ENCODE results near the gene CTU1. TPM values are rescaled to one million over a fixed set of nuclear protein-coding genes. Genes with fewer than 3 reads are reported as not detected.
"Not testable (repeated sequence)": the region's sequence is repeated elsewhere in the genome, so short reads cannot be mapped to it uniquely, and the experiment has no call there.

CTU1 gene
- total RNA-seq, 1 donor = 3.2 TPM

DNA sequence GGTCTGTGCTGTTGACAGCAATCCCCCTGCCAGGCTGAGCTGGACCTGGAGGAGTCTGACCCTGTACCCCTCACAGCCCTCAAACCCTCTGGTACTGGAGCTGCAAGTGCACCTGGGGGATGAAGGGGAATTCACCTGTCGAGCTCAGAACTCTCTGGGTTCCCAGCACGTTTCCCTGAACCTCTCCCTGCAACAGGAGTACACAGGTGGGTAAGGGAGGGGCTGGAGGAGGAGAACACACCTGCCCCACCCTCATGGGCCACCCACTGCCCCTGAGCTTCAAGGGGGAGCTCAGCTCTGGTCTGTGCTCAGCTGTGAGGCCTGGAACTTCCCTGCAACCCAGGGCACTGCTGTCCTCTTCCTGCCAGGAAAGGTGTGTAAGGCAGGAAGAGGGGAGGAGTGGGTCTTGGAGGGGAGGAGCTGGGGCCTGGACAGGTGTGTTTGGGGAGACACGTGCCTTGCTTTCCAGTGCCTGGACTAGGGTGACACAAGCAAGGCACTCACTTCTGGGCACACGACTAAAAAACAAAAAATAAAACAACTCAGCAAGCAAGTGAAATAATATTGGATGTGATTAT lies 37.8 kb upstream of the CTU1 start:
- H3K4me3 ChIP-seq (ENCODE audit: low read depth, low read length) = no peak overlapping the region
- no peak for DNase-seq (ENCODE audit: low read depth)
- TF ChIP-seq, protein P1, sequence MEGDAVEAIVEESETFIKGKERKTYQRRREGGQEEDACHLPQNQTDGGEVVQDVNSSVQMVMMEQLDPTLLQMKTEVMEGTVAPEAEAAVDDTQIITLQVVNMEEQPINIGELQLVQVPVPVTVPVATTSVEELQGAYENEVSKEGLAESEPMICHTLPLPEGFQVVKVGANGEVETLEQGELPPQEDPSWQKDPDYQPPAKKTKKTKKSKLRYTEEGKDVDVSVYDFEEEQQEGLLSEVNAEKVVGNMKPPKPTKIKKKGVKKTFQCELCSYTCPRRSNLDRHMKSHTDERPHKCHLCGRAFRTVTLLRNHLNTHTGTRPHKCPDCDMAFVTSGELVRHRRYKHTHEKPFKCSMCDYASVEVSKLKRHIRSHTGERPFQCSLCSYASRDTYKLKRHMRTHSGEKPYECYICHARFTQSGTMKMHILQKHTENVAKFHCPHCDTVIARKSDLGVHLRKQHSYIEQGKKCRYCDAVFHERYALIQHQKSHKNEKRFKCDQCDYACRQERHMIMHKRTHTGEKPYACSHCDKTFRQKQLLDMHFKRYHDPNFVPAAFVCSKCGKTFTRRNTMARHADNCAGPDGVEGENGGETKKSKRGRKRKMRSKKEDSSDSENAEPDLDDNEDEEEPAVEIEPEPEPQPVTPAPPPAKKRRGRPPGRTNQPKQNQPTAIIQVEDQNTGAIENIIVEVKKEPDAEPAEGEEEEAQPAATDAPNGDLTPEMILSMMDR (IDR thresholded peaks at IDR 0.05; ENCODE audit: insufficient read depth, low read length) = no peak

DNA sequence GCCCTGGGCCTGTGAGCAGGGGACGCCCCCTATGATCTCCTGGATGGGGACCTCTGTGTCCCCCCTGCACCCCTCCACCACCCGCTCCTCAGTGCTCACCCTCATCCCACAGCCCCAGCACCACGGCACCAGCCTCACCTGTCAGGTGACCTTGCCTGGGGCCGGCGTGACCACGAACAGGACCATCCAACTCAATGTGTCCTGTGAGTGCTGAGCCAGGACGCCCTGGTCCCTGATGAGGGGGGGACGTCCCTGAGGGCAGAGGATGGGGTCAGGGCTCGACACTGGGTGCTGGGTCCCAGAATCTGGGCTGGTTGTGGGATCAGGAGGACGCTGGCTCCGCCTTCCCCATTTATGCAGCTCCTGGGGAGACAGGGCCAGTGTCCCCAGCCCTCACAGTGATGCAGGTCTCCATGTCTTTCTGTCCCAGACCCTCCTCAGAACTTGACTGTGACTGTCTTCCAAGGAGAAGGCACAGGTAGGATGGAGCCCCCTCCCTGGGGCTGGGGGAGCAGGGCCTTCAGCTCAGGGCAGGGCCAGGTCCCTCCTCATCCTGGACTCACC lies 36.4 kb upstream of the CTU1 start:
- DNase-seq (ENCODE audit: low read depth) = no peak
- TF ChIP-seq, protein P1 (IDR thresholded peaks at IDR 0.05; ENCODE audit: insufficient read depth, low read length) = no peak
- H3K4me3 ChIP-seq (ENCODE audit: low read depth, low read length) = no peak overlapping the region

DNA sequence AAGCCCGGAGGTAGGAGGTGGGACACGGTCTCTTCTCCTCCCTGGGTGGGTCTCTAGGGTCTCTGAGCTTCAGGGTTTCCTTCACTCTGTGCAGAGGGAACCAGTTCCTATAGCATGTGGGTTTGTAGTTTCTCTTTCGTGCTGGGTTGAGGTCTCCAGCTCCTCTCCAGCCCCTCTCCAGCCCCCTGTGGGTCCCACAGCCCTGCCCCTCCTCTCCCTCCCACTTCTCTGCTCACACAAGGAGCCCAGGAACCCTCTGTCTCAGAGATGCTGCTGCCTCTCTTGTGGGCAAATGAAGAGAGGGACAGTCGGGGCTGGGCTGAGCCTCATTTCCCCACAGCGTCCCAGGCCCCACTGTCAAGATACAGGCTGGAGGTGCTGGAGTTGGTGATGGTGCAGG lies 35.3 kb upstream of the CTU1 start:
- no peak overlapping the region for H3K4me3 ChIP-seq (ENCODE audit: low read depth, low read length)
- DNase-seq (ENCODE audit: low read depth) = no peak
- TF ChIP-seq, protein P1 (IDR thresholded peaks at IDR 0.05; ENCODE audit: insufficient read depth, low read length) = no peak

DNA sequence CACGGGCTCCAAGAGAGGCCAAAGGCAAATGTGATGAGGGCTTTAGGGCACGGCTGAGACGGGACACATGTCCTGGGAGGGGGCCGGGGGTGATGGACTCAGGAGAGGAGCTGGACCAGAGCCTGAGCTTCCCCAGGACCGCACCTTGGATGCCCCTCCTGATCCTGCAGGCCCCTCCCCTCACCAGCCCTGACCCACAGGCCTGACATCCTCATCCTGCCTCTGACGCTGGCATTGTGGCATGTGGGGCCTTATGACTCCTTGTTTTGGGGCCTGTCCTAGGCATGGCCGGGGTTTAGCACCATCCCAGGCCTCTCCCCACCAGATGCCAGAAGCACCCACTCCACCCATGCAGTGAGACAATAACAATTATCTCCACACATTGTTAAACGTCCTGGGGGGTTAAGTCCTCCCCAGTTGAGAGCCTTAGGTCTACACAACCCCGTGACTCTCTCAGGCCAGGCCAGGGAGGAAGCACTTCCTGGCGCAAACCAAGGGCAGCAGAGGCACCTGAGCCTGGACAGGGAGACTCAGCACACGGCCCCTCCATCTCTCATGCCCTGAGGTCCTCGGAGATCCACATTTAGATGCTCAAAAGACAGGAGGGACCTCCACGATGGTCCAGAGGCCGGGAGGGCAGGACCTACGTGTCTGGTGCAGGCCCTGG lies 34.7 kb upstream of the CTU1 start:
- not testable (repeated sequence) for H3K4me3 ChIP-seq (ENCODE audit: low read depth, low read length); DNase-seq (ENCODE audit: low read depth)

DNA sequence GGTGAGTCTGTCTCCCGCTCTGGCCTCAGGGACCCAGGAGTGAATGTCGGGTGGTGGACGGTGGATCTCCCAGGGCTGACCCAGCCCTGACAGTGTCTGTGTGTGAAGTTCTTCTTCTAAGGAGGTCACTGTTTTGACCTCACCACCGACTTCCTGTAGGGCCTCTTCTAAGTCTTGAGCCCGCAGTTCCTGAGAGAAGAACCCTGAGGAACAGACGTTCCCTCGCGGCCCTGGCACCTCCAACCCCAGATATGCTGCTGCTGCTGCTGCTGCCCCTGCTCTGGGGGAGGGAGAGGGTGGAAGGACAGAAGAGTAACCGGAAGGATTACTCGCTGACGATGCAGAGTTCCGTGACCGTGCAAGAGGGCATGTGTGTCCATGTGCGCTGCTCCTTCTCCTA lies 33.9 kb upstream of the CTU1 start, which contains the start of gene SIGLEC7:
Gene SIGLEC7 (plus strand): TSS at position 183 of the 400 bp plus-strand sequence. CDS start 69 bp downstream, at position 252.
- H3K4me3 ChIP-seq (ENCODE audit: low read depth, low read length) = no peak within 1 kb of the TSS
- DNase-seq (ENCODE audit: low read depth) = no peak
- TF ChIP-seq, protein P1 (IDR thresholded peaks at IDR 0.05; ENCODE audit: insufficient read depth, low read length) = no peak

DNA sequence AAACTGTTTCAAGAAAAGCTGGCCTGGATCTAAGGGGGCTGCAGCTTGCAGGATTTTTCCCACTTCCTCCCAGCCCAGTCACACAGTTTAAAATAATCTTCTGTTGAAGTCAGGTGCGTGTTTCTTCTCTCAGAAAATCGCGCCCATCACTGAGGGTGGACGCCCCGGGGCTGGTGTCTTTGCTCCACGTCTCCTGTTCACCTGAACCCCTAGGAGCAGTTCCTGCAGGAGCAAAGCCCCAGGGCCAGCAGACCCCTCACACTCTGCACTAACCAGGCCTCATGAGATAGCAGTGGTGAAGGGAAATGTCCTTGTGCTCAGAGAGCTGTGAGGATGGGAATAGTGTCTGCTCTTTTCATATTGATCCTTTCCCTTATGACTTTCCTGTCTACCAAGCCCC lies 33.0 kb upstream of the CTU1 start:
- TF ChIP-seq, protein P1 (IDR thresholded peaks at IDR 0.05; ENCODE audit: insufficient read depth, low read length) = no peak
- DNase-seq (ENCODE audit: low read depth) = no peak
- H3K4me3 ChIP-seq (ENCODE audit: low read depth, low read length) = no peak overlapping the region

DNA sequence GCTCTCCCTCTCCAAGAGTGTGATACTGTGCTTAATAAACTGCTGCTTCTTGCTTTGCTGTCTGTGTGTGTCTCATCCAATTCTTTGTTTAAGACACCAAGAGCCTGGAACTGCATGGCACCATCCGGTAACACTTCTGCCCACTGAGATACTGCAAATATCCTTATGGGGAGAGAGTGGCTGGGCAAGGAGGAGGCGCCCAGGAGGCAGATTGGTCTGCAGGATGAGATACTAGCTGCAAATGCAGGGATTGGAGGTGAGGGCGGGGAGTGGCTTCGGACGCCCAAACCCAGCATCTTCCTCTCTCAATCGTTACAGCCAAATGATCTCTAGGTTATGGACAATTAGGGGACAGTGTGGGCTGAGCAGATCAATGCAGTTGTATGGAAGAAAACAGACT lies 32.2 kb upstream of the CTU1 start:
- no peak for DNase-seq (ENCODE audit: low read depth)
- no peak overlapping the region for H3K4me3 ChIP-seq (ENCODE audit: low read depth, low read length)
- TF ChIP-seq, protein P1 (IDR thresholded peaks at IDR 0.05; ENCODE audit: insufficient read depth, low read length) = no peak
